SK-N-SH (cell line): ENCODE data around the gene PPP1CA.

Experiments used
- CTCF ChIP-seq: fragments of 200-600 bp; sonication (generic); IDR thresholded peaks from 2 replicates; pipeline ENCODE4 v1.6.1; 2017; ENCODE audit warnings: antibody characterized with exemption, mild to moderate bottlenecking, moderate library complexity
- JUND ChIP-seq: IDR thresholded peaks from 2 replicates; pipeline ENCODE4 v1.4.0; 2012

- TF ChIP-seq CTCF (no peak), JUND (no peak)
These were observed 10.7 kb downstream of the PPP1CA start for GRCh38 chr11:67390947-67391303.
